ENCODE measurements around the gene ALKAL2.

DNA sequence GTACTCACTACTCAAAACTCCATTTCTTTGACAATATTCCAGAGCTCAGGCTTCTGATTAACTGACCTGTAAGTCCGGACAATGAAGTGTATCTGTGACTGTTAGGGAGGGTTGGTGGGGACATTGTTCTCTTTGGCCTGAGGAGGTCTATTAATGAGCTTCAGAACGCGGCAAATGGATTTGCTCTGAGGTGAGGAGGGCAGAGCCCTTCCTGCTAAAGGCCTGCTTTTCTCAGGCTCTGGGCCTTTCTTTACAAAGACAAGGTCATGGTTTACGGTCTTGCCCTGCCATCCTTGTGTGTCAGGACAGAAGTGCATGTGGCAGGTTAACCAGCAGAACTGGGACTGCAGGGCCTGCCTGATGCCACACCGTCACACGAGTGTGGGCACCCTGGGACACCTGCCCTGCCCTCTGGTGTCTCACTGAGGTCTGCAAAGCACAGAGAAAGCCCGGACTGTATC lies 7.2 kb downstream of the ALKAL2 start:
- TF ChIP-seq, protein P1, sequence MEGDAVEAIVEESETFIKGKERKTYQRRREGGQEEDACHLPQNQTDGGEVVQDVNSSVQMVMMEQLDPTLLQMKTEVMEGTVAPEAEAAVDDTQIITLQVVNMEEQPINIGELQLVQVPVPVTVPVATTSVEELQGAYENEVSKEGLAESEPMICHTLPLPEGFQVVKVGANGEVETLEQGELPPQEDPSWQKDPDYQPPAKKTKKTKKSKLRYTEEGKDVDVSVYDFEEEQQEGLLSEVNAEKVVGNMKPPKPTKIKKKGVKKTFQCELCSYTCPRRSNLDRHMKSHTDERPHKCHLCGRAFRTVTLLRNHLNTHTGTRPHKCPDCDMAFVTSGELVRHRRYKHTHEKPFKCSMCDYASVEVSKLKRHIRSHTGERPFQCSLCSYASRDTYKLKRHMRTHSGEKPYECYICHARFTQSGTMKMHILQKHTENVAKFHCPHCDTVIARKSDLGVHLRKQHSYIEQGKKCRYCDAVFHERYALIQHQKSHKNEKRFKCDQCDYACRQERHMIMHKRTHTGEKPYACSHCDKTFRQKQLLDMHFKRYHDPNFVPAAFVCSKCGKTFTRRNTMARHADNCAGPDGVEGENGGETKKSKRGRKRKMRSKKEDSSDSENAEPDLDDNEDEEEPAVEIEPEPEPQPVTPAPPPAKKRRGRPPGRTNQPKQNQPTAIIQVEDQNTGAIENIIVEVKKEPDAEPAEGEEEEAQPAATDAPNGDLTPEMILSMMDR (IDR thresholded peaks at IDR 0.05; ENCODE audit: insufficient read depth, low read length, poor library complexity, severe bottlenecking): no peak
- no peak for TF ChIP-seq EZH2phosphoT487 (conservative IDR thresholded peaks at IDR 0.05; ENCODE audit: low read length)

Data from SU-DHL-6 (cell line).